ENCODE data around the gene IP6K1.
"Not testable (repeated sequence)": the region's sequence is repeated elsewhere in the genome, so short reads cannot be mapped to it uniquely, and the experiment has no call there.

GRCh38 chr3:49686769-49687423, 99.4 kb downstream of the IP6K1 start:
- TF ChIP-seq CTCF (IDR thresholded peaks at IDR 0.05); ZNF121 (CRISPR knock-in tag; IDR thresholded peaks at IDR 0.05); FOXJ3 (CRISPR knock-in tag; IDR thresholded peaks at IDR 0.05; ENCODE audit: borderline replicate concordance); NR3C1 (CRISPR knock-in tag; conservative IDR thresholded peaks at IDR 0.05; ENCODE audit: low read depth); ATF3 (CRISPR knock-in tag; conservative IDR thresholded peaks at IDR 0.05); GABPB1 (CRISPR knock-in tag; IDR thresholded peaks at IDR 0.05); ARID4B (CRISPR knock-in tag; IDR thresholded peaks at IDR 0.05; ENCODE audit: borderline replicate concordance); E2F1 (CRISPR knock-in tag; IDR thresholded peaks at IDR 0.05): not testable (repeated sequence)
- peak; percentile 23; the same call in 1 of the 2 replicates for TF ChIP-seq MAX (CRISPR knock-in tag; IDR thresholded peaks at IDR 0.05)
- TF ChIP-seq SP1 (CRISPR knock-in tag; conservative IDR thresholded peaks at IDR 0.05): peak; percentile 52
